ENCODE measurements around the gene STX18. TPM values are rescaled to one million over a fixed set of nuclear protein-coding genes. Genes with fewer than 3 reads are reported as not detected.

Gene STX18
- total and polyA plus RNA-seq, 2 donors (not counting 1 experiment from before 2014, with no cell fraction given) = 27.4 to 28.2 TPM

GRCh38 chr4:4405358-4405962 is 136.4 kb downstream of the STX18 start:
- TF ChIP-seq CTCF (conservative IDR thresholded peaks at IDR 0.05 in 1 of 2, IDR thresholded peaks at IDR 0.05 in 1 of 2; ENCODE audit: low read depth in 1 of 2, low read length in 2 of 2) (no peak), EZH2 (IDR thresholded peaks at IDR 0.05; ENCODE audit: low read length, missing control alignments) (no peak)
- H3K4me1 ChIP-seq (ENCODE audit: control insufficient read depth, extremely low read depth, insufficient read depth, low read length) = no peaks in the 10 kb centered on the region
- H3K36me3 ChIP-seq (ENCODE audit: control insufficient read depth, insufficient read depth, low read length) = no peaks in the 10 kb centered on the region
- no peak overlapping the region for H3K27ac ChIP-seq (ENCODE audit: insufficient read depth, low read length)
- no peaks in the 10 kb centered on the region for H3K79me2 ChIP-seq (ENCODE audit: control insufficient read depth, insufficient read depth, low read length)
- H2AFZ ChIP-seq (ENCODE audit: low read length) = no peak overlapping the region
- no peak overlapping the region for H3K4me2 ChIP-seq (ENCODE audit: extremely low read depth, insufficient read depth, low read length)
- no peak for DNase-seq (ENCODE audit: low read depth in 2 of 2)
- no peak overlapping the region for H3K9ac ChIP-seq (ENCODE audit: insufficient read depth, low read length)
- no peaks in the 10 kb centered on the region for H4K20me1 ChIP-seq (ENCODE audit: control insufficient read depth, extremely low read depth, insufficient read depth, low read length)
- H3K9me3 ChIP-seq (ENCODE audit: control insufficient read depth, insufficient read depth, low read depth, low read length) = no peaks in the 10 kb centered on the region
- no peaks in the 10 kb centered on the region for H3K27me3 ChIP-seq (ENCODE audit: control insufficient read depth, insufficient read depth, low read length)
- H3K4me3 ChIP-seq (replicated peaks in 1 of 4; ENCODE audit: control extremely low read depth in 1 of 4, insufficient read depth in 1 of 4, low read depth in 3 of 4, low read length in 4 of 4) = no peak overlapping the region

- Histone ChIP-seq H3K27me3 (ENCODE audit: control insufficient read depth, insufficient read depth, low read length) (no peaks in the 10 kb centered on the region), H3K36me3 (ENCODE audit: control insufficient read depth, insufficient read depth, low read length) (no peaks in the 10 kb centered on the region), H3K4me2 (ENCODE audit: extremely low read depth, insufficient read depth, low read length) (no peak overlapping the region), H3K27ac (ENCODE audit: insufficient read depth, low read length) (no peak overlapping the region), H3K4me3 (replicated peaks in 1 of 4; ENCODE audit: control extremely low read depth in 1 of 4, insufficient read depth in 1 of 4, low read depth in 3 of 4, low read length in 4 of 4) (no peak overlapping the region), H3K9me3 (ENCODE audit: control insufficient read depth, insufficient read depth, low read depth, low read length) (no peaks in the 10 kb centered on the region), H4K20me1 (ENCODE audit: control insufficient read depth, extremely low read depth, insufficient read depth, low read length) (no peaks in the 10 kb centered on the region), H2AFZ (ENCODE audit: low read length) (no peak overlapping the region), H3K79me2 (ENCODE audit: control insufficient read depth, insufficient read depth, low read length) (no peaks in the 10 kb centered on the region), H3K4me1 (ENCODE audit: control insufficient read depth, extremely low read depth, insufficient read depth, low read length) (no peaks in the 10 kb centered on the region), H3K9ac (ENCODE audit: insufficient read depth, low read length) (no peak overlapping the region)
- DNase-seq (ENCODE audit: low read depth in 2 of 2) = no peak
- TF ChIP-seq CTCF (conservative IDR thresholded peaks at IDR 0.05 in 1 of 2, IDR thresholded peaks at IDR 0.05 in 1 of 2; ENCODE audit: low read depth in 1 of 2, low read length in 2 of 2) (no peak), EZH2 (IDR thresholded peaks at IDR 0.05; ENCODE audit: low read length, missing control alignments) (no peak)
Measured at GRCh38 chr4:4402966-4403365, 138.9 kb downstream of the STX18 start.

GRCh38 chr4:4401036-4401435 is 140.8 kb downstream of the STX18 start:
- no peaks in the 10 kb centered on the region for H3K36me3 ChIP-seq (ENCODE audit: control insufficient read depth, insufficient read depth, low read length)
- H3K4me2 ChIP-seq (ENCODE audit: extremely low read depth, insufficient read depth, low read length) = no peak overlapping the region
- no peaks in the 10 kb centered on the region for H4K20me1 ChIP-seq (ENCODE audit: control insufficient read depth, extremely low read depth, insufficient read depth, low read length)
- no peak for DNase-seq (ENCODE audit: low read depth in 2 of 2)
- no peaks in the 10 kb centered on the region for H3K4me1 ChIP-seq (ENCODE audit: control insufficient read depth, extremely low read depth, insufficient read depth, low read length)
- H3K4me3 ChIP-seq (replicated peaks in 1 of 4; ENCODE audit: control extremely low read depth in 1 of 4, insufficient read depth in 1 of 4, low read depth in 3 of 4, low read length in 4 of 4) = no peak overlapping the region
- H3K79me2 ChIP-seq (ENCODE audit: control insufficient read depth, insufficient read depth, low read length) = no peaks in the 10 kb centered on the region
- H3K9ac ChIP-seq (ENCODE audit: insufficient read depth, low read length) = no peak overlapping the region
- H3K27me3 ChIP-seq (ENCODE audit: control insufficient read depth, insufficient read depth, low read length) = peaks cover 8% of the 10 kb centered on the region
- TF ChIP-seq EZH2 (IDR thresholded peaks at IDR 0.05; ENCODE audit: low read length, missing control alignments) = no peak
- no peak for TF ChIP-seq CTCF (conservative IDR thresholded peaks at IDR 0.05 in 1 of 2, IDR thresholded peaks at IDR 0.05 in 1 of 2; ENCODE audit: low read depth in 1 of 2, low read length in 2 of 2)
- H2AFZ ChIP-seq (ENCODE audit: low read length) = no peak overlapping the region
- no peak overlapping the region for H3K27ac ChIP-seq (ENCODE audit: insufficient read depth, low read length)
- no peaks in the 10 kb centered on the region for H3K9me3 ChIP-seq (ENCODE audit: control insufficient read depth, insufficient read depth, low read depth, low read length)
